Measurements from ENCODE around the gene NEUROG1.
"Not testable (repeated sequence)": the region's sequence is repeated elsewhere in the genome, so short reads cannot be mapped to it uniquely, and the experiment has no call there.

The NEUROG1 gene

GRCh38 chr5:135534609-135535419 is 950 bp downstream of the NEUROG1 start:
- DNase-seq: no peak

- DNase-seq: no peak
Measured at GRCh38 chr5:135533794-135534193, 2.0 kb downstream of the NEUROG1 start.

GRCh38 chr5:135533334-135533733 is 2.4 kb downstream of the NEUROG1 start:
- DNase-seq: no peak

GRCh38 chr5:135529576-135529975 is 6.2 kb downstream of the NEUROG1 start:
- DNase-seq: not testable (repeated sequence)

GRCh38 chr5:135526924-135527323 is 8.8 kb downstream of the NEUROG1 start:
- no peak for DNase-seq

- no peak for DNase-seq
Measured at GRCh38 chr5:135521964-135522363, 13.8 kb downstream of the NEUROG1 start.

- no peak for DNase-seq
Measured at GRCh38 chr5:135517631-135518030, 18.1 kb downstream of the NEUROG1 start.

GRCh38 chr5:135514116-135514515 is 21.6 kb downstream of the NEUROG1 start:
- DNase-seq: no peak

- no peak for DNase-seq
Measured at GRCh38 chr5:135511761-135512575, 23.8 kb downstream of the NEUROG1 start.

GRCh38 chr5:135509995-135510394 is 25.8 kb downstream of the NEUROG1 start:
- no peak for DNase-seq

GRCh38 chr5:135508496-135509005 is 27.2 kb downstream of the NEUROG1 start:
- no peak for DNase-seq

- no peak for DNase-seq
Measured at GRCh38 chr5:135505973-135506372, 29.8 kb downstream of the NEUROG1 start.

- no peak for DNase-seq
Measured at GRCh38 chr5:135504376-135504775, 31.4 kb downstream of the NEUROG1 start.

- no peak for DNase-seq
Measured at GRCh38 chr5:135503871-135504270, 31.9 kb downstream of the NEUROG1 start.

GRCh38 chr5:135502836-135503520 is 32.8 kb downstream of the NEUROG1 start:
- no peak for DNase-seq

GRCh38 chr5:135501965-135502364 is 33.8 kb downstream of the NEUROG1 start:
- DNase-seq: no peak

GRCh38 chr5:135498637-135498995 is 37.1 kb downstream of the NEUROG1 start:
- DNase-seq: no peak

GRCh38 chr5:135497971-135498636 is 37.7 kb downstream of the NEUROG1 start:
- no peak for DNase-seq

GRCh38 chr5:135495531-135495930 is 40.2 kb downstream of the NEUROG1 start:
- DNase-seq: not testable (repeated sequence)

- DNase-seq: no peak
Measured at GRCh38 chr5:135494196-135494595, 41.6 kb downstream of the NEUROG1 start.

- no peak for DNase-seq
Measured at GRCh38 chr5:135493406-135494180, 42.2 kb downstream of the NEUROG1 start.

- DNase-seq: no peak
Measured at GRCh38 chr5:135492319-135492626, 43.5 kb downstream of the NEUROG1 start.
